BLaER1 (cell line): ENCODE data around the gene CEP295NL.
"Not testable (repeated sequence)": the region's sequence is repeated elsewhere in the genome, so short reads cannot be mapped to it uniquely, and the experiment has no call there.

Experiments
- H3K27ac ChIP-seq: shearing (Covaris generic); formaldehyde crosslinking; 2 replicates; pipeline ENCODE4 v1.8.1; 2022
- H3K27me3 ChIP-seq: shearing (Covaris generic); formaldehyde crosslinking; 2 replicates; pipeline ENCODE4 v1.8.1; 2022
- H3K36me3 ChIP-seq: shearing (Covaris generic); formaldehyde crosslinking; 2 replicates; pipeline ENCODE4 v1.8.1; 2022
- H3K4me1 ChIP-seq: shearing (Covaris generic); formaldehyde crosslinking; 2 replicates; pipeline ENCODE4 v1.8.1; 2022
- H3K4me2 ChIP-seq: shearing (Covaris generic); formaldehyde crosslinking; 2 replicates; pipeline ENCODE4 v1.8.1; 2022
- H3K4me3 ChIP-seq: shearing (Covaris generic); formaldehyde crosslinking; 2 replicates; pipeline ENCODE4 v1.8.1; 2022
- H3K9ac ChIP-seq: shearing (Covaris generic); formaldehyde crosslinking; 2 replicates; pipeline ENCODE4 v1.8.1; 2022
- H3K9me3 ChIP-seq: shearing (Covaris generic); formaldehyde crosslinking; 2 replicates; pipeline ENCODE4 v1.8.1; 2022
- H4K20me1 ChIP-seq: shearing (Covaris generic); formaldehyde crosslinking; 2 replicates; pipeline ENCODE4 v1.8.1; 2022
- Cebpa-rat ChIP-seq: shearing (Covaris generic); IDR thresholded peaks from 2 replicates; pipeline ENCODE4 v1.8.1; 2022

The CEP295NL gene

DNA sequence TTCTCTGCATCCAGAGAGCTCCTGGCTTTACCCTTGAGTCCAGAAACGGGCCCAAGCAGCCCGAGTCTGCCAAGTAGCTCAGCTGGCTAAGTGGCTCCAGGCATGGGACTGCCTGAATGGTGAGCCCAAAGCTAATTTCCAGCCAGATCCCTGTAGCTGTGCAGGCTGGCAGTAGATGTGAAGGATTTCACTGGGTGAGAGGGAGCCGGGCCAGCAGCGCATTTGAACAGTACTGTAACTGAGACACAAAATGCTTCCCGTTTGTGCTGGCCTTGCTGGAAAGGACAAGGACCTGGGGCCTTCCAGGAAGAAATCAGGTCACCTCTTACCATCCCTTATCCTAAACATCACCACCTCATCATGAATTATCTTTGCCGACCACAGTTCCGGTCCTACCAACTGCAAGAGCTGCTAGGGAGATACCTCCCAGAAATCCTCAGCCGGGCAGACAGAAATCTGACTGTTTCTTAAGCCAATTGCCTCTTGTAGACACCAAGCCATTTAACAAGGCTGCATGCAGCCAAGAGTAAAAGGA lies 18.5 kb upstream of the CEP295NL start:
- H3K4me3 ChIP-seq, result no peak overlapping the region
- H3K27ac ChIP-seq, result peak overlapping the region; percentile 8; the same call in 1 of the 2 replicates
- peak overlapping the region; percentile 44; the same call in 1 of the 2 replicates for H3K9ac ChIP-seq
- H4K20me1 ChIP-seq, result peaks cover 72% of the 10 kb centered on the region
- H3K4me2 ChIP-seq, result peak overlapping the region; percentile 97
- peaks cover 84% of the 10 kb centered on the region for H3K4me1 ChIP-seq
- no peaks in the 10 kb centered on the region for H3K9me3 ChIP-seq
- peaks cover 25% of the 10 kb centered on the region; the same call in 1 of the 2 replicates for H3K36me3 ChIP-seq
- no peak for TF ChIP-seq Cebpa-rat
- no peaks in the 10 kb centered on the region for H3K27me3 ChIP-seq

DNA sequence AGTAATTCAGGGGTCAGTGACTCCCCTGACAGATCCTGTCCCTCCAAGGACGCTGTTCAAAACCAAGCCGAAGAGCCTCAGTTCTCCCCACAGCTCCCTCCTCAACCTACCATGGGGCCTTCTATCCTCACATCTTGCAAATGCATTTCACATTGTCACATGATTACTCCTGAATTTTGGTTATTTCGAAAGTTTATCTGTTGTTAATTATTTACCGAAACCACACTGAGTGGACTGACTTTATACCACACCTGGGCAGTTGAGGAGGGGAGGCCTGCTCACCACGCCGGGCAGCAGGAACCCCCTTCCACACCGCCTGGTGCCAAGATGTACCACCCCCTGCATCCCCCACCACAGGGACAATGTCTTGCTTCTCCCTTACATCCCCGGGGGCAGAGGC lies 17.5 kb upstream of the CEP295NL start:
- Histone ChIP-seq H3K9me3 (no peaks in the 10 kb centered on the region), H3K4me3 (no peak overlapping the region), H3K36me3 (peaks cover 25% of the 10 kb centered on the region; the same call in 1 of the 2 replicates), H3K4me1 (peaks cover 85% of the 10 kb centered on the region), H3K4me2 (peak overlapping the region; percentile 97), H3K27me3 (no peaks in the 10 kb centered on the region), H3K9ac (peak overlapping the region; percentile 44; the same call in 1 of the 2 replicates), H4K20me1 (peaks cover 72% of the 10 kb centered on the region), H3K27ac (peak overlapping the region; percentile 8; the same call in 1 of the 2 replicates)
- TF ChIP-seq Cebpa-rat, result no peak

DNA sequence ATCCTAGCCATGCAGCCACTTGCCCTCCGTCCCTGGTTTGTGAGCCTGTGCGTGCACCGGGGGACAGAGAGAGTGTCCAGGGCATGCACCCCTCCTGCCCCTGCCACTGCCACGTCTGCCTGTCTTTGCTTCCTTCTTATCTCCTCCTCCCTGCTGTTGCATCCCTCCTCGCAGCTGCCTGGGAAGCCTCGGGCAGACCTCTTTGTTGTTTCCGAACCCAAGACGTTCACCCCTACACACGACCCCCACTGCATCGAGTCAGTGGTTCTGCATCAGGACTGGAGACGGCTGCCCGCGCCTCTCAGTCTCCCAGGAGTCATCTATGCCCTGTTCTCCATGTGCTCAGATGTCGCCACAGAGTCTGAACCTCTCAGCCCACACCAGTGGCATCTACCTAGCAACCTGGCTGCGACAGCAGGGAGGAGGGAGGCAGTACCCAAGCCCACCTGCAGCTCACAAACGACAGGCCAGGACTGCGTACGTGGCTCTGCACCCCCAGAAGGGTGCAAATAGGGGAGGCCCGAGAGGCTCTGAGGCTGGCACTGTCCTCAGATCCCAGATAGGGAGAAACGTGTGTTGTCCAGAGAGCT lies 17.0 kb upstream of the CEP295NL start:
- peaks cover 72% of the 10 kb centered on the region for H4K20me1 ChIP-seq
- H3K9me3 ChIP-seq, result no peaks in the 10 kb centered on the region
- peak overlapping the region; percentile 97 for H3K4me2 ChIP-seq
- peaks cover 91% of the 10 kb centered on the region for H3K4me1 ChIP-seq
- no peaks in the 10 kb centered on the region for H3K27me3 ChIP-seq
- H3K9ac ChIP-seq, result peak overlapping the region; percentile 27; the same call in 1 of the 2 replicates
- no peak overlapping the region for H3K4me3 ChIP-seq
- peaks cover 25% of the 10 kb centered on the region; the same call in 1 of the 2 replicates for H3K36me3 ChIP-seq
- TF ChIP-seq Cebpa-rat, result no peak
- H3K27ac ChIP-seq, result peak overlapping the region; percentile 8; the same call in 1 of the 2 replicates

DNA sequence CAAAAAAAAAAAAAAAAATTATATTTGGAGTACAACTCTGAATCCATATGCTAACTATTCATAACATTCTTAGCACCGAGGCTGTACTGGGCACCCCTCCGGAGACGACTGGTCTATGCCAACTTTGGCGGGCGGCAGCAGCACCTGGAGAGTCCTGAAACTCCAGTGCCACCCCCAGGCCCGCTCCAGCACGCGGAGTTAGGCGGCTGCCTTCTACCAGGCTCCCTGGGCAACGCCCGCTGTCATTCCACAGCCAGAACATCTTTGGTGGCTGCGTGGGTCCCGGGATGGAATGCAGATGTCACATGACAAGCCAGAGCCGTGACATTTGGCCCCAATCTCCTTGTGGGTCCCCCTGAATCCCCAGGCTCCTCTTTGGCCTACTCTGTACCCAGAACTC lies 16.0 kb upstream of the CEP295NL start:
- H3K9ac ChIP-seq, result no peak overlapping the region
- no peak overlapping the region for H3K27ac ChIP-seq
- no peaks in the 10 kb centered on the region for H3K9me3 ChIP-seq
- TF ChIP-seq Cebpa-rat, result no peak
- H4K20me1 ChIP-seq, result peaks cover 69% of the 10 kb centered on the region
- H3K4me2 ChIP-seq, result peak overlapping the region; percentile 12; the same call in 1 of the 2 replicates
- peaks cover 25% of the 10 kb centered on the region; the same call in 1 of the 2 replicates for H3K36me3 ChIP-seq
- peaks cover 100% of the 10 kb centered on the region for H3K4me1 ChIP-seq
- no peaks in the 10 kb centered on the region for H3K27me3 ChIP-seq
- no peak overlapping the region for H3K4me3 ChIP-seq

DNA sequence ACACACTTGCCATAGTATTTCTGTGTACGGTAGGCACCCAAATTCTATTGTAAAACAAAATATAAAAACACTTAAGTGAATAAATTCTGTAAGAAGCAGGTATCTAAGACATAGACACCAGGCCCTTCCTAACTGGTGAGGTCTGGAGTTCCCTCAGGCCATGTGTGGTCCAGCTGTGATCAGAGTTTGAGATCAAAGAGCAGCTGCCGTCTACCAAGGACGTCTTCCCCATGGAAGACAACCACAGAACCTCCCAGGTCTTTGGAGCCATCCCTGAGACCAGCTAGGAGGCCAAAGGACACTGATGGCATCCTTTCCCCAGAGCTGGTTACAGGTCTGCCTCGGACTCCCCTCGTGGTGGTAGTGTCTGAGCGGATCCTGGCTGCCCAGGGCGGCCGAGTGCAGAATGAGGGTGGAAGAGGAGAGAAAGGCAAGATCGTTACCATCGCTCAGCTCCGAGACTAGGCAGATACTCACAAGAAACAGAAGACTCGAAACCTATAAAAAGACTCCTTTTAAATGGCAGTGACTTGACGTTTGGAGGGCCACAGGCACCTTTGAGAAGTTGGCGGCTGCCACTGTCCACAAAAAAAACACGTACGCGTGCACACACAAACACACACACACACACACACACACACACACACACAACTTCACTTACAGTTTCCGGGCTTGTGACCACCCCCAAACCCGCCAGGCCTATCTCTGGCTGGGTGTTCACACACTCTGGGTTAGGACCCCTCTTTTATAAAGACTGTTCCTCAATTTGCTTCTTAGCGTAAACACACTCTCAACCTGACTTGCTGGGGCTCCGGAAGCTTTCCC lies 14.7 kb upstream of the CEP295NL start:
- H3K27ac ChIP-seq, result peak overlapping the region; percentile 74
- H3K4me3 ChIP-seq, result no peak overlapping the region
- TF ChIP-seq Cebpa-rat, result no peak
- H3K36me3 ChIP-seq, result peaks cover 33% of the 10 kb centered on the region; the same call in 1 of the 2 replicates
- H3K4me1 ChIP-seq, result peaks cover 100% of the 10 kb centered on the region
- H3K4me2 ChIP-seq, result peak overlapping the region; percentile 93
- H3K9me3 ChIP-seq, result no peaks in the 10 kb centered on the region
- H3K9ac ChIP-seq, result 0 out of 2 replicates have a peak overlapping the region, but pooled peaks have one; percentile 34
- H3K27me3 ChIP-seq, result no peaks in the 10 kb centered on the region
- H4K20me1 ChIP-seq, result peaks cover 69% of the 10 kb centered on the region

DNA sequence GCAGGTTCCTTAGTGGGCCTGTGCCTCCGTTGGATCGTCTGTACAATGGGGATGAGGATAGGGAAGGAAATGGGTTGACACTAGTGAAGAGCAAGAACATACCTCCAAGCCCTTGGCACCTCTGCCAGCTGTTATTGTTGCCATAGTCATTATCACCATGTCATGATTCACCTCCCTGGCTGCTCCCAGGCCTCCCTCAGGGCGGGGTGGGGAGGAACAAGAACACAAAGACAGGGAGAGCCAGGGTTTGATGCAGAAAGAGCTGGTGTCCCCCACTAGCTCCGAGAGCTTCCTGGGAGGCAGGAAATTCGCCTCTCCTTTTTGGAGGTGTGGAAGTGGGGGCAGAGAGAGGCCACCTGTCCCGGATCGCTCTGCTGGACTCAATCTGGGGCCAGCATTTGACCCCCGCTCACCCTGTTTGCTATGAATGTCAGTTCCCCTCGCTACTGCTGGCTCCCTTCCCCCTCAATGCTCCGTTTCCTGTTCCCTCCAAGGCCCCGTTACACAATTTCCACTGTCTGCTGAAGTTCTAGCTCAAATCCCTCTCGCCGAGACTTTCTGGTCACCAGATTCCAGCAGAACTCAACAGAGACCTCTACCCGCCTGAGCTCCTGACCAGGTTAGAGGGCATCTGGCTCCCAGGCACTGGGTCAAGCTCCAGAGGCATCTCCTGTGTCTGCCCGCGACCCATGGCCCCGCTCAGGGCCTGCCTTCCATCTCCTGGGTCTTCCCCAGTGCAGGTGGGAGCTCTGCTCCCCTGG lies 13.1 kb upstream of the CEP295NL start:
- peak overlapping the region; percentile 93 for H3K27ac ChIP-seq
- peak; percentile 79 for TF ChIP-seq Cebpa-rat
- peak overlapping the region; percentile 60 for H3K4me3 ChIP-seq
- H3K27me3 ChIP-seq, result no peaks in the 10 kb centered on the region
- no peaks in the 10 kb centered on the region for H3K9me3 ChIP-seq
- peaks cover 29% of the 10 kb centered on the region for H3K36me3 ChIP-seq
- peaks cover 100% of the 10 kb centered on the region for H3K4me1 ChIP-seq
- H4K20me1 ChIP-seq, result peaks cover 69% of the 10 kb centered on the region
- peak overlapping the region; percentile 81 for H3K9ac ChIP-seq
- peak overlapping the region; percentile 93 for H3K4me2 ChIP-seq

DNA sequence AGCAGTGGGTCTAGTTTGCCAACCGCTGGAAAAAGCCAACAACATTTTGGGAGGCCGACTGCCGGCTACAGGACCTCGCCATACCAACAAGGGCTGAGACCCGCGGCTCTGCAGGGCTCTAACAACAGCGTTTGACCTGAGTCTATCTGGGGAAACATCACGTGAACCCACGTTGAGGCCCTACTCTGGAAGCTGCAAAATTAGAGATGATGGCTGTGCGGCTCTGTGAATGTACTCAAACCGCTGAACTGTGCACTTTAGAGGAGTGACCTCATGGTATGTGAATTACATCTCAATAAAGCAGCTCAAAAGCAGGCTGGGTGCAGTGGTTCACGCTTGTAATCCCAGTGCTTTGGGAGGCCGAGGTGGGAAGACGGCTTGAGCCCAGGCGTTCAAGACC lies 10.1 kb upstream of the CEP295NL start:
- H3K27me3 ChIP-seq, result no peaks in the 10 kb centered on the region
- no peaks in the 10 kb centered on the region for H3K9me3 ChIP-seq
- TF ChIP-seq Cebpa-rat, result no peak
- peaks cover 79% of the 10 kb centered on the region for H3K4me1 ChIP-seq
- H3K27ac ChIP-seq, result no peak overlapping the region
- peak overlapping the region; percentile 65 for H3K4me2 ChIP-seq
- no peak overlapping the region for H3K9ac ChIP-seq
- no peak overlapping the region for H3K4me3 ChIP-seq
- H4K20me1 ChIP-seq, result peaks cover 69% of the 10 kb centered on the region
- H3K36me3 ChIP-seq, result peaks cover 33% of the 10 kb centered on the region

DNA sequence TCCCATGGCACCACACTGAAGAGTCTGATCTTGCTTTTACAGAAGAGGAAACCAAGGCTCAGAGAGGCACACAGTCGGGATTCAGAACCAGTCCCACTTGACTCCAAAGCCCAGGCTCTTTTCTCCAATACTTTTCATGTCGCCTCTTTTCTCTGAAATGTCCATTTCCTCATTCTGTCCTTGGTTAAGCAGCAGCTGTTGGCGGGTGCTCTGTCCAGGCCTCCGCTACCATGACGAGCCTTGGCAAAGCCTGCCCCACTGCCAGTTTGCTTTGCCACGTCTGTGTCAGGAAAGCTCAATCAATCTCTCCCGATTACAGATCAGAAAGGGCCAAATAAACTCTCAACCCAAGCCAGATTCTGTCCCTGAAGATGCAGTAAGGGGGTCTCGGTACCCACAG lies 9.1 kb upstream of the CEP295NL start:
- TF ChIP-seq Cebpa-rat, result no peak
- Histone ChIP-seq H3K4me1 (peaks cover 68% of the 10 kb centered on the region), H3K27me3 (no peaks in the 10 kb centered on the region), H3K27ac (no peak overlapping the region), H3K4me2 (no peak overlapping the region), H3K4me3 (no peak overlapping the region), H3K9ac (no peak overlapping the region), H3K9me3 (no peaks in the 10 kb centered on the region), H4K20me1 (peaks cover 70% of the 10 kb centered on the region), H3K36me3 (peaks cover 44% of the 10 kb centered on the region)

DNA sequence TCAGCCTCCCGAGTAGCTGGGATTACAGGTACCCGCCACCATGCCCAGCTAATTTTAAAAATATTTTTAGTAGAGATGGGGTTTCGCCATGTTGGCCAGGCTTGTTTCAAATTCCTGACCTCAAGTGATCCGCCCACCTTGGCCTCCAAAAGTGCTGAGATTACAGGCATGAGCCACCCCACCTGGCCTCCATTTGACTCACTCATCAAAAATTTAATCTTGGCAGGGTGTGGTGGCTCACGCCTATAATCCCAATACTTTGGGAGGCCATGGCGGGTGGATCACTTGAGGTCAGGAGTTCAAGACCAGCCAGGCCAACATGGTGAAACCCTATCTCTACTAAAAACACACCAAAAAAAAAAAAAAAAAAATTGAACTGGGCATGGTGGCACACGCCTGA lies 8.5 kb upstream of the CEP295NL start:
- H3K4me3 ChIP-seq, H3K27ac ChIP-seq, H3K4me2 ChIP-seq, H3K9me3 ChIP-seq, H3K27me3 ChIP-seq, H3K9ac ChIP-seq: not testable (repeated sequence)
- H3K4me1 ChIP-seq, result peaks cover 63% of the 10 kb centered on the region
- H4K20me1 ChIP-seq, result peaks cover 75% of the 10 kb centered on the region
- H3K36me3 ChIP-seq, result peaks cover 48% of the 10 kb centered on the region
